Measurements from ENCODE around the gene ALOX15. TPM values are rescaled to one million over a fixed set of nuclear protein-coding genes. Genes with fewer than 3 reads are reported as not detected.
A peak's percentile ranks its signal among the peaks of the same experiment; 100 is the strongest.

ALOX15 gene
- total and polyA plus RNA-seq, 9 of the 15 experiments (the other 6 are each of a cell fraction or from before 2014, with no cell fraction given), result not detected

- no peak for TF ChIP-seq RBFOX2 (IDR thresholded peaks at IDR 0.05; ENCODE audit: low read depth, low read length)
- TF ChIP-seq IRF9 (tag; IDR thresholded peaks at IDR 0.05), result no peak
- TF ChIP-seq KDM1A (IDR thresholded peaks at IDR 0.05), result peak in 1 of 2 experiments; percentile 34; a peak in 1 of 4 replicates
- TF ChIP-seq KLF13 (tag; IDR thresholded peaks at IDR 0.05; ENCODE audit: borderline replicate concordance, low read depth), result no peak
- TF ChIP-seq ZEB2 (IDR thresholded peaks at IDR 0.05), result 0 out of 2 replicates have a peak, but pooled peaks have one; percentile 27
- TF ChIP-seq ZBTB2 (IDR thresholded peaks at IDR 0.05), result peak; percentile 38; the same call in 1 of the 2 replicates
- TF ChIP-seq TCF3 (CRISPR knock-in tag; IDR thresholded peaks at IDR 0.05), result peak; percentile 35
- TF ChIP-seq HDAC1 (IDR thresholded peaks at IDR 0.05), result peak in 1 of 2 experiments; percentile 36; a peak in 1 of 4 replicates
- TF ChIP-seq RBM25 (IDR thresholded peaks at IDR 0.05; ENCODE audit: low read depth, low read length, severe bottlenecking), result no peak
- no peak for TF ChIP-seq CEBPG (CRISPR knock-in tag; IDR thresholded peaks at IDR 0.05)
- peak; percentile 52 to 71 for TF ChIP-seq CEBPG (tag; conservative IDR thresholded peaks at IDR 0.05 in 1 of 2, IDR thresholded peaks at IDR 0.05 in 1 of 2)
- TF ChIP-seq DACH1 (IDR thresholded peaks at IDR 0.05; ENCODE audit: partially characterized antibody), result no peak
- TF ChIP-seq NCOA4 (IDR thresholded peaks at IDR 0.05; ENCODE audit: partially characterized antibody), result no peak
- TF ChIP-seq SRF (CRISPR knock-in tag; IDR thresholded peaks at IDR 0.05), result no peak
- no peak for TF ChIP-seq XRCC3 (IDR thresholded peaks at IDR 0.05)
- TF ChIP-seq ZNF253 (CRISPR knock-in tag; conservative IDR thresholded peaks at IDR 0.05), result no peak
- no peak for TF ChIP-seq FOXA3 (CRISPR knock-in tag; conservative IDR thresholded peaks at IDR 0.05 in 1 of 2, IDR thresholded peaks at IDR 0.05 in 1 of 2)
- TF ChIP-seq NCOR1 (IDR thresholded peaks at IDR 0.05), result peak; percentile 43
- TF ChIP-seq ZNF586 (CRISPR knock-in tag; conservative IDR thresholded peaks at IDR 0.05), result no peak
- no peak for TF ChIP-seq PRPF4 (IDR thresholded peaks at IDR 0.05; ENCODE audit: insufficient read depth, low read depth, low read length, poor library complexity, severe bottlenecking)
- no peak for TF ChIP-seq TAF9B (IDR thresholded peaks at IDR 0.05; ENCODE audit: partially characterized antibody)
- peak; percentile 58 for TF ChIP-seq SOX6 (IDR thresholded peaks at IDR 0.05)
- TF ChIP-seq NRF1 (conservative IDR thresholded peaks at IDR 0.05 in 1 of 2, IDR thresholded peaks at IDR 0.05 in 1 of 2), result no peak
- no peak for TF ChIP-seq ZC3H11A (IDR thresholded peaks at IDR 0.05; ENCODE audit: low read depth, low read length)
- TF ChIP-seq RFX7 (CRISPR knock-in tag; IDR thresholded peaks at IDR 0.05), result no peak
- TF ChIP-seq ZBED1 (IDR thresholded peaks at IDR 0.05), result no peak
- TF ChIP-seq ZKSCAN3 (CRISPR knock-in tag; IDR thresholded peaks at IDR 0.05), result no peak
- no peak for TF ChIP-seq DIDO1 (tag; IDR thresholded peaks at IDR 0.05; ENCODE audit: low read depth)
- TF ChIP-seq MYBL2 (IDR thresholded peaks at IDR 0.05; ENCODE audit: low read depth), result no peak
- no peak for TF ChIP-seq MYBL2 (CRISPR knock-in tag; IDR thresholded peaks at IDR 0.05; ENCODE audit: borderline replicate concordance)
Measured at GRCh38 chr17:4658478-4659305, 17.2 kb upstream of the ALOX15 start (continued).

Measured in K562 (cell line).